ENCODE measurements around the gene FAF2.

DNA sequence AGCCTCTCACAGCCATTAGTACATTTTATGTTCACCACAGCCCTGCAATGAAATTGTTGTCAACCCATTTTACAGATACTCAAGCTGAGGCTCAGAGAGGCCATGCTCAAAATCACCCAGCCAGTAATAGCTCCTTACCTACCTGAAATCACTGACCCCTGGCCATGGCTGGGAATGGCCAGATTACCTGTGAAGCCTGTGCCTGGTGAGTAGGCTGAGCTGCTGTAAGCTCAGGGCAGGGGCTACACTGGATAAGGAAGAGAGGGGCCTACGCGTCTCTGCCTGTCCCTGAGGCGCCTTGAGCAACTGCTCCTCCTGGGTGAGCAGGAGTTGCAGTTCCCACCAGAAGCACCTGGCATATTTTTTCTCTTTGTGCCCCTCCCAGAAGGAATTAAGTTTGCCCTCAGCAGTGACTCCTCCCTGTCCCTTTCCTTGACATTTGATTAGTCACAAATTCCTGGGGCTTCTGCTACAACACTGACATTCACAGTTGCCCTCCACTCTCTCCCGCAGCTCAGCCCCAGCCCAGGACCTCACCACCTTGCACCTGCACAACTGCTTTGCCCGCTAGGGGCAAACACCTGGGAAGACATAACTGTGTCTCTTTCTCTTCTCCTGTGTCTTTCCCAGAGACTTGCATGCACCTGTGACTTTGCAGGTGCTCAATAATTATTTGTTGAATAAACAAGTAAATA, 37.6 kb upstream of the FAF2 start:
- no peak for TF ChIP-seq CTCF (IDR thresholded peaks at IDR 0.05 in 8 of 11, conservative IDR thresholded peaks at IDR 0.05 in 3 of 11)
- TF ChIP-seq POLR2AphosphoS5 (IDR thresholded peaks at IDR 0.05): no peak
